Stimulated activated naive CD8-positive, alpha-beta T cell treated with anti-CD3 and anti-CD28 coated beads, Interleukin-15, amount 100 ng/mL, for 72 hours (primary cell): ENCODE results near the gene ECM2.
A peak's percentile ranks its signal among the peaks of the same experiment; 100 is the strongest.

Experiments
- ATAC-seq: fragments of 150-1000 bp; cut with Tn5 transposase; 2 replicates; pipeline ENCODE4 v1.10.0; 2021; ENCODE audit warnings: mild to moderate bottlenecking, moderate library complexity
- DNase-seq, 2 donors: peaks; one replicate each; pipeline ENCODE4 v3.0.0; 2021 to 2022
- H3K27ac Mint-ChIP-seq, 2 donors: one replicate each; pipeline ENCODE4 v1.8.0; 2022; ENCODE audit warnings: mild to moderate bottlenecking in 2 of 2, mixed read lengths in 2 of 2, moderate library complexity in 2 of 2
- H3K27me3 Mint-ChIP-seq: one replicate; pipeline ENCODE4 v1.8.0; 2022; ENCODE audit warnings: mixed read lengths
- H3K4me1 Mint-ChIP-seq: one replicate; pipeline ENCODE4 v1.8.0; 2022; ENCODE audit warnings: mild to moderate bottlenecking, mixed read lengths
- H3K4me3 Mint-ChIP-seq, 2 donors: one replicate each; pipeline ENCODE4 v1.8.0; 2022; ENCODE audit warnings: mild to moderate bottlenecking in 2 of 2, mixed read lengths in 2 of 2, moderate library complexity in 1 of 2
- H3K9me3 Mint-ChIP-seq, 2 donors: one replicate each; pipeline ENCODE4 v1.8.0; 2022; ENCODE audit warnings: mixed read lengths in 2 of 2

Gene ECM2

GRCh38 chr9:92467511-92467910, 68.3 kb downstream of the ECM2 start:
- no peak overlapping the region for H3K4me3 Mint-ChIP-seq
- H3K27me3 Mint-ChIP-seq, result no peaks in the 10 kb centered on the region
- no peak for DNase-seq
- ATAC-seq, result no peak
- no peaks in the 10 kb centered on the region for H3K9me3 Mint-ChIP-seq
- H3K4me1 Mint-ChIP-seq, result no peaks in the 10 kb centered on the region
- H3K27ac Mint-ChIP-seq, result no peak overlapping the region

GRCh38 chr9:92467041-92467440, 68.7 kb downstream of the ECM2 start:
- Mint-ChIP-seq H3K27ac (no peak overlapping the region), H3K4me1 (no peaks in the 10 kb centered on the region), H3K9me3 (no peaks in the 10 kb centered on the region), H3K4me3 (no peak overlapping the region), H3K27me3 (no peaks in the 10 kb centered on the region)
- DNase-seq, result no peak
- no peak for ATAC-seq

GRCh38 chr9:92463984-92464383, 71.8 kb downstream of the ECM2 start:
- H3K27ac Mint-ChIP-seq, result peak overlapping the region in 1 of 2 donors; percentile 66
- no peaks in the 10 kb centered on the region for H3K27me3 Mint-ChIP-seq
- DNase-seq, result no peak
- H3K9me3 Mint-ChIP-seq, result no peaks in the 10 kb centered on the region
- no peak overlapping the region for H3K4me3 Mint-ChIP-seq
- H3K4me1 Mint-ChIP-seq, result no peaks in the 10 kb centered on the region
- ATAC-seq, result no peak

GRCh38 chr9:92463387-92463786, 72.4 kb downstream of the ECM2 start:
- DNase-seq (no peak), ATAC-seq (no peak)
- Mint-ChIP-seq H3K27ac (peak overlapping the region in 1 of 2 donors; percentile 66), H3K4me1 (no peaks in the 10 kb centered on the region), H3K4me3 (no peak overlapping the region), H3K27me3 (no peaks in the 10 kb centered on the region), H3K9me3 (no peaks in the 10 kb centered on the region)

- ATAC-seq (no peak), DNase-seq (no peak)
- Mint-ChIP-seq H3K4me3 (no peak overlapping the region), H3K27ac (no peak overlapping the region), H3K9me3 (no peaks in the 10 kb centered on the region), H3K27me3 (peaks cover 5% of the 10 kb centered on the region), H3K4me1 (no peaks in the 10 kb centered on the region)
Measured at GRCh38 chr9:92457576-92457975, 78.2 kb downstream of the ECM2 start.

- no peak for ATAC-seq
- H3K27me3 Mint-ChIP-seq, result peaks cover 5% of the 10 kb centered on the region
- no peak for DNase-seq
- no peaks in the 10 kb centered on the region for H3K4me1 Mint-ChIP-seq
- no peak overlapping the region for H3K4me3 Mint-ChIP-seq
- no peaks in the 10 kb centered on the region for H3K9me3 Mint-ChIP-seq
- H3K27ac Mint-ChIP-seq, result no peak overlapping the region
Measured at GRCh38 chr9:92455217-92455616, 80.6 kb downstream of the ECM2 start.

- H3K4me1 Mint-ChIP-seq, result no peaks in the 10 kb centered on the region
- H3K9me3 Mint-ChIP-seq, result no peaks in the 10 kb centered on the region
- H3K4me3 Mint-ChIP-seq, result no peak overlapping the region
- DNase-seq (no peak), ATAC-seq (no peak)
- H3K27ac Mint-ChIP-seq, result no peak overlapping the region
- H3K27me3 Mint-ChIP-seq, result no peaks in the 10 kb centered on the region
Measured at GRCh38 chr9:92446536-92446935, 89.3 kb downstream of the ECM2 start.
